ENCODE measurements around the gene PODXL2. TPM values are rescaled to one million over a fixed set of nuclear protein-coding genes. Genes with fewer than 3 reads are reported as not detected.

The PODXL2 gene
- polyA plus RNA-seq, 1 experiment, result 3.4 TPM

DNA sequence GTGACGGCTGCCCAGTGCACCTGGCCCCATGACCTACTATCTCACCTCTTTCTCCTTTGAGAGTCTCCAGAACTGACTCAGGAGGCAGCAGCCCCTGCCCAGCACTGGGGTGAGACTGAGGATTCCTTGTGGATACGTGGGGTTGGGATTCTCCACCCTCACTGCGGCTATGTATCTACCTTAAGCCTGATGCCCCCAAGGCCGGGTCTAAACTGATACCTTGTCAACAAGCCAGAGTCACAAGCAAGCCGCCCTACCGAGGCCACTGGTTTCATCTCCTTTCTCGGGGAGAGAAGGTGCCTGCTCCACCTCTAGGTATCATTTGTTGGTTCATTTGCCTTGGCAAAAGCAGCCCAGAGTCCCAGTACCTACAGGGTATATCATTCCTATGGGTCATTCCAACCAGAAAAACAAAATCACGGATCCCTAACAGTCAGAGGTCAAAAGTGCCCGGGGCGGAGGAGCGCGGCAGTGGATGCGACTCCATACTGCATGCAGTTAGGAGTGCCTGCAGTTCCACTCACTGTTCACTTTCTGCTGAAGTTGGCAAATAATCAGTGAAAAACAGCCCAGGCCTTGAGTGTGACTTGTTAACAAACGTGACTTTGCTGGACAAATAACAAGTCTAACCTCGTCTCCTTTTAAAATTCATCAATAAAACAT, 91.3 kb downstream of the PODXL2 start:
- CTCF ChIA-PET, result no interaction called here
- Histone ChIP-seq H3K36me3 (ENCODE audit: control insufficient read depth, insufficient read depth, low read length) (peaks cover 11% of the 10 kb centered on the region), H3K27me3 (ENCODE audit: control insufficient read depth, insufficient read depth, low read length) (no peaks in the 10 kb centered on the region; the same call in 1 of the 2 replicates), H3K4me3 (ENCODE audit: low read depth, low read length) (no peak overlapping the region)
- POLR2A ChIA-PET, result no interaction called here
- no peak for DNase-seq (ENCODE audit: low read depth)
- TF ChIP-seq, protein P1, sequence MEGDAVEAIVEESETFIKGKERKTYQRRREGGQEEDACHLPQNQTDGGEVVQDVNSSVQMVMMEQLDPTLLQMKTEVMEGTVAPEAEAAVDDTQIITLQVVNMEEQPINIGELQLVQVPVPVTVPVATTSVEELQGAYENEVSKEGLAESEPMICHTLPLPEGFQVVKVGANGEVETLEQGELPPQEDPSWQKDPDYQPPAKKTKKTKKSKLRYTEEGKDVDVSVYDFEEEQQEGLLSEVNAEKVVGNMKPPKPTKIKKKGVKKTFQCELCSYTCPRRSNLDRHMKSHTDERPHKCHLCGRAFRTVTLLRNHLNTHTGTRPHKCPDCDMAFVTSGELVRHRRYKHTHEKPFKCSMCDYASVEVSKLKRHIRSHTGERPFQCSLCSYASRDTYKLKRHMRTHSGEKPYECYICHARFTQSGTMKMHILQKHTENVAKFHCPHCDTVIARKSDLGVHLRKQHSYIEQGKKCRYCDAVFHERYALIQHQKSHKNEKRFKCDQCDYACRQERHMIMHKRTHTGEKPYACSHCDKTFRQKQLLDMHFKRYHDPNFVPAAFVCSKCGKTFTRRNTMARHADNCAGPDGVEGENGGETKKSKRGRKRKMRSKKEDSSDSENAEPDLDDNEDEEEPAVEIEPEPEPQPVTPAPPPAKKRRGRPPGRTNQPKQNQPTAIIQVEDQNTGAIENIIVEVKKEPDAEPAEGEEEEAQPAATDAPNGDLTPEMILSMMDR (IDR thresholded peaks at IDR 0.05; ENCODE audit: insufficient read depth, low read depth, low read length), result no peak

DNA sequence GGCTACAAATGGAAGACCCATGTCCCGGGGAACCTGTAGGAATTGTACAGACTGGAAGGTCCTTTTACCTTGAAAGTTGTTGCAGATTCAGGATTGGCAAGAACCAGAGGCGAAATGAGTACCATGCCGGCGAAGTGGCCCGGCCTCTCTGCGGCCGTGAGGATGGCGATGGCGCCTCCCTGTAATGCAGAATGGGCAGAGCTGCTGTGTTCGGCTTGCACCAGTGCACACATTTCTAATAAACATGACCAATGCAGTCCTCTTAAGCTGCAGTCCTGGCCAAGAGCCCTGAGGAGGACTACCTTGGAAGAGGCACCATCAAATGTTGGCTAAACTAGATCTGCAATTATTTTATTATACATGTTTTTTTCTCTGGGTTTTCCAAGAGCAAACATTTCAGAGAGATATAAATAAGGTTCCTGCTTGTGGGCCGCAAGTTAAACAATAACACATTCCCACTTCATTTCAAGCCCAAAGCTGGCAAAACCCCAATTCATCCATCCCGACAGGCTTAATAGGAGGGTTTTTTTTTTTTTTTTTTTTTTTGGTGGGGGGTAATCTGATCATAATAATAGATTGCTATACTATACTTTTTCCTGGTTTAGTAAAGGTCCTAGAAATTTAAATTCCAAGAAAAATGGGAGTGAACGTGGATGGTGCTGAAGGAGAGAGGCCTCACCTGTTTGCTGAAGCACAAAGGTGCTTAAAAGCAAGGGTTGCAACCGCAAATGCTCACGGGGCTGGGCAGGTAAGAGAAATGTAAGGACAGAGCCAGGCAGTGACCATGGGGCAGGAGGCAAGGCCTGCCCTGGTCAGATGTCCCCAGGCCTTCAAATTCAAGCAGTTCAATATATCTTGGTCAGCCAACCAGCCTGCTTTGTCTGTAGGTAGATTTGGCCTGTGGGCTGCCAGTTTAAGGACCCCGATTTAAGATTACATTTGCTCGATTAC, 92.3 kb downstream of the PODXL2 start:
- DNase-seq (ENCODE audit: low read depth), result no peak
- peaks cover 9% of the 10 kb centered on the region for H3K36me3 ChIP-seq (ENCODE audit: control insufficient read depth, insufficient read depth, low read length)
- no peaks in the 10 kb centered on the region; the same call in 1 of the 2 replicates for H3K27me3 ChIP-seq (ENCODE audit: control insufficient read depth, insufficient read depth, low read length)
- ChIA-PET CTCF (no interaction called here), POLR2A (no interaction called here)
- H3K4me3 ChIP-seq (ENCODE audit: low read depth, low read length), result no peak overlapping the region
- TF ChIP-seq, protein P1 (IDR thresholded peaks at IDR 0.05; ENCODE audit: insufficient read depth, low read depth, low read length), result no peak

DNA sequence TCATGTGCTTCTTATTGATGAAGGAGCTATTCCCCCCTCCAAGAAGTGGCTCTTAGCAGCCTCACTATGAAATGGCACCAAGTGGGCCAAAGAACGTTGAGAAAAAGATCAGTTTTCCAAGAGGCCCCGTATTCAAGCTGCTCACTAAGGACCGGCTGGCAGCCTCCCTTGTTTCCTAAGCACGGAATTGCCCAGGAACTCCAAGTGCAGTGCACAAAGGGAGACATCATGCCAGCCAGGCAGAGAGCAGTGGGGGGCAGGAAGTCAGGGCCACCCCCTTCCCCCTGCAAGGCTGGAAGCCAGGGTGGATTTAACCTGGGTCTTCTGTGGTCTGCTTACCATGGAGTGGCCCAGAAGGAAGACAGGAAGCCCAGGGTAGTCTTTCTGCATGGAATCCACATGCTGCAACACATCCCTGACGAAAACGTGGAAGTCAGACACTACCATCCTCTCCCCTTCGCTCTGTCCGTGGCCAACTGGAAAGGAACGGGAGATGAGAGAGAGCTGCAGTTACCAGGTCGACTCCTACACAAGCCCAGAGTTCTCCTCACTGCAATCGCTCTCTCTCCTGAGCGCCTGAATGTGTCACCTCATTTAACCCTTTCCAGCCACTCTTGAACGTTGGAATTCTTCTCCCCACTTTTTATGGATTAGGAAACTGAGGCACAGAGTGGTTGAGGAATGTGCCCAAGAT, 93.3 kb downstream of the PODXL2 start:
- no peak overlapping the region for H3K4me3 ChIP-seq (ENCODE audit: low read depth, low read length)
- DNase-seq (ENCODE audit: low read depth), result no peak
- no peaks in the 10 kb centered on the region; the same call in 1 of the 2 replicates for H3K27me3 ChIP-seq (ENCODE audit: control insufficient read depth, insufficient read depth, low read length)
- ChIA-PET CTCF (no interaction called here), POLR2A (no interaction called here)
- TF ChIP-seq, protein P1 (IDR thresholded peaks at IDR 0.05; ENCODE audit: insufficient read depth, low read depth, low read length), result no peak
- peaks cover 9% of the 10 kb centered on the region for H3K36me3 ChIP-seq (ENCODE audit: control insufficient read depth, insufficient read depth, low read length)

Small RNAs within 50 kb of the gene (small RNA-seq; reads per million reads assigned to genes)
- 2.3 reads per million, percentile 19 among the genes with 10 or more reads in this experiment for gene MIR7976 (ENCODE audit: insufficient read length, low read depth, low replicate concordance)

Other genes with a start within 250 kb of the PODXL2 start
- gene TPRA1, start 38.5 kb upstream of the PODXL2 start, polyA plus RNA-seq (2011; rRNA removed), result 42.3 and 72.2 TPM in 2 replicates
- gene MCM2, start 30.8 kb upstream of the PODXL2 start, polyA plus RNA-seq (2011; rRNA removed), result 15.7 and 23.6 TPM in 2 replicates
- 20.7 and 46.5 TPM in 2 replicates for gene ABTB1, start 43.8 kb downstream of the PODXL2 start, polyA plus RNA-seq (2011; rRNA removed)
- 67.1 and 108 TPM in 2 replicates for gene MGLL, start 193.3 kb downstream of the PODXL2 start, polyA plus RNA-seq (2011; rRNA removed)